ENCODE data around the gene CLCN1. TPM values are rescaled to one million over a fixed set of nuclear protein-coding genes. Genes with fewer than 3 reads are reported as not detected.

Gene CLCN1
- total RNA-seq, 1 experiment from 2014 or later = 0.13 TPM

- Histone ChIP-seq H4K20me1 (ENCODE audit: control insufficient read depth, insufficient read depth, insufficient read length) (no peaks in the 10 kb centered on the region), H4K8ac (replicated peaks; ENCODE audit: insufficient read length, low read depth, low read length) (no peak overlapping the region), H4K5ac (ENCODE audit: insufficient read length, low read depth, low read length) (no peak overlapping the region), H3T11ph (ENCODE audit: low read length) (no peak overlapping the region), H3K4ac (ENCODE audit: low read depth, low read length) (no peak overlapping the region), H2BK20ac (ENCODE audit: low read depth, low read length, poor library complexity, severe bottlenecking) (no peak overlapping the region), H3K14ac (ENCODE audit: insufficient read depth, low read length) (no peak overlapping the region), H2BK15ac (ENCODE audit: low read depth, low read length) (no peak overlapping the region), H2BK120ac (ENCODE audit: low read depth, low read length, poor library complexity, severe bottlenecking) (no peak overlapping the region), H3K23ac (ENCODE audit: insufficient read length, low read depth, low read length) (no peak overlapping the region), H3K79me2 (ENCODE audit: insufficient read depth, low read length) (no peaks in the 10 kb centered on the region), H2BK12ac (ENCODE audit: insufficient read length, low read depth, low read length) (no peak overlapping the region), H3K18ac (ENCODE audit: insufficient read length, low read depth, low read length) (no peak overlapping the region), H3K27ac (ENCODE audit: insufficient read length, low read depth, low read length) (no peak overlapping the region), H2BK5ac (ENCODE audit: insufficient read length, low read length) (no peak overlapping the region), H2AFZ (ENCODE audit: low read length) (no peak overlapping the region), H3K9ac (ENCODE audit: extremely low read depth, insufficient read length, low read length) (no peak overlapping the region), H3K9me3 (ENCODE audit: control insufficient read depth, low read depth, low read length) (no peaks in the 10 kb centered on the region), H3K4me2 (ENCODE audit: insufficient read depth, insufficient read length, low read length) (no peak overlapping the region), H4K91ac (ENCODE audit: insufficient read length, low read depth, low read length) (no peak overlapping the region), H3K4me1 (ENCODE audit: insufficient read depth, low read length) (no peaks in the 10 kb centered on the region), H3K27me3 (ENCODE audit: insufficient read depth, low read length) (no peaks in the 10 kb centered on the region; the same call in 1 of the 2 replicates), H2AK5ac (ENCODE audit: insufficient read length, low read length) (no peak overlapping the region), H3K79me1 (ENCODE audit: insufficient read depth, low read depth, low read length, poor library complexity, severe bottlenecking) (no peaks in the 10 kb centered on the region), H3K56ac (ENCODE audit: insufficient read length, low read depth, low read length) (no peak overlapping the region), H3K23me2 (ENCODE audit: insufficient read length, low read depth, low read length, poor library complexity, severe bottlenecking) (no peaks in the 10 kb centered on the region)
- no peaks in the 10 kb centered on the region for H3K9me3 Mint-ChIP-seq
- H3K4me1 Mint-ChIP-seq = peaks cover 20 to 26% of the 10 kb centered on the region in 2 experiments
- no peak for DNase-seq
- TF ChIP-seq CTCF (conservative IDR thresholded peaks at IDR 0.05) = no peak
- peak overlapping the region in 1 of 3 experiments; percentile 28; a peak in 1 of 7 replicates for H3K27ac Mint-ChIP-seq
- no CpG with 5 or more reads among the region's 13 CpGs for WGBS (ENCODE audit: extremely low coverage, insufficient read length, low lambda C conversion rate)
- peaks cover 12% of the 10 kb centered on the region for H3K27me3 Mint-ChIP-seq (ENCODE audit: low read depth)
- H3K36me3 Mint-ChIP-seq (ENCODE audit: insufficient read depth in 1 of 3, low read depth in 3 of 3) = peaks cover 30 to 64% (median 46%) of the 10 kb centered on the region in 3 experiments
- no peak overlapping the region for H3K4me3 Mint-ChIP-seq
These were observed 40.6 kb downstream of the CLCN1 start for GRCh38 chr7:143356414-143357050.
